ENCODE data around the gene DMAP1.

DNA sequence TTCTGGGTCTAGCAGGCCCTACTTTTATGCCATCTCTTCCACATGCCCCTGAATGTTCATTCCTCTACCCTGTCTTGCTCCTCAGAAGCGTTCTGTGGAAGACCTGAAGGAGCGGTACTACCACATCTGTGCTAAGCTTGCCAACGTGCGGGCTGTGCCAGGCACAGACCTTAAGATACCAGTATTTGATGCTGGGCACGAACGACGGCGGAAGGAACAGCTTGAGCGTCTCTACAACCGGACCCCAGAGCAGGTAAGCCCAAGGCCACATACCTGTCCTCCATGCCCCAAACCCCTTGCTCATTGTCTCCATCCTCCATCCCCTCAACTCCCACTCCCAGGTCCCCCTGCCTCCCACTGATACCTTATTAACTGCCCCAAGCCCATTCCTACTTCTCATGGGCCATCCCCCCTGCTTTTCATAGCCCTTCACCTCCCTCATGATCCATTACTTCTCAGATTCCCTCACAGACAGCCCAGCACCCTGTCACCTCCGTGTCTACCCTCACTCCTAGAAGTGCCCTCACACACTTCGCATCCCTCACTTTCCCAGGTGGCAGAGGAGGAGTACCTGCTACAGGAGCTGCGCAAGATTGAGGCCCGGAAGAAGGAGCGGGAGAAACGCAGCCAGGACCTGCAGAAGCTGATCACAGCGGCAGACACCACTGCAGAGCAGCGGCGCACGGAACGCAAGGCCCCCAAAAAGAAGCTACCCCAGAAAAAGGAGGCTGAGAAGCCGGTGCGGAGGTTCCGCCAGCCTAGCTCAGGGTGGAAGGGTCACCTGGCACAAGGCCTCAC lies 5.4 kb downstream of the DMAP1 start:
- no peak for TF ChIP-seq EZH2phosphoT487 (IDR thresholded peaks at IDR 0.05; ENCODE audit: unreplicated experiment)
- TF ChIP-seq, protein P1, sequence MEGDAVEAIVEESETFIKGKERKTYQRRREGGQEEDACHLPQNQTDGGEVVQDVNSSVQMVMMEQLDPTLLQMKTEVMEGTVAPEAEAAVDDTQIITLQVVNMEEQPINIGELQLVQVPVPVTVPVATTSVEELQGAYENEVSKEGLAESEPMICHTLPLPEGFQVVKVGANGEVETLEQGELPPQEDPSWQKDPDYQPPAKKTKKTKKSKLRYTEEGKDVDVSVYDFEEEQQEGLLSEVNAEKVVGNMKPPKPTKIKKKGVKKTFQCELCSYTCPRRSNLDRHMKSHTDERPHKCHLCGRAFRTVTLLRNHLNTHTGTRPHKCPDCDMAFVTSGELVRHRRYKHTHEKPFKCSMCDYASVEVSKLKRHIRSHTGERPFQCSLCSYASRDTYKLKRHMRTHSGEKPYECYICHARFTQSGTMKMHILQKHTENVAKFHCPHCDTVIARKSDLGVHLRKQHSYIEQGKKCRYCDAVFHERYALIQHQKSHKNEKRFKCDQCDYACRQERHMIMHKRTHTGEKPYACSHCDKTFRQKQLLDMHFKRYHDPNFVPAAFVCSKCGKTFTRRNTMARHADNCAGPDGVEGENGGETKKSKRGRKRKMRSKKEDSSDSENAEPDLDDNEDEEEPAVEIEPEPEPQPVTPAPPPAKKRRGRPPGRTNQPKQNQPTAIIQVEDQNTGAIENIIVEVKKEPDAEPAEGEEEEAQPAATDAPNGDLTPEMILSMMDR (conservative IDR thresholded peaks at IDR 0.05; ENCODE audit: low read depth in 2 of 2), result no peak

All from GM23338 (cell line).